ENCODE measurements around the gene OR8K3. TPM values are rescaled to one million over a fixed set of nuclear protein-coding genes. Genes with fewer than 3 reads are reported as not detected.

Gene OR8K3
- total and polyA plus RNA-seq, 9 of the 15 experiments (the other 6 are each of a cell fraction or from before 2014, with no cell fraction given): not detected

DNA sequence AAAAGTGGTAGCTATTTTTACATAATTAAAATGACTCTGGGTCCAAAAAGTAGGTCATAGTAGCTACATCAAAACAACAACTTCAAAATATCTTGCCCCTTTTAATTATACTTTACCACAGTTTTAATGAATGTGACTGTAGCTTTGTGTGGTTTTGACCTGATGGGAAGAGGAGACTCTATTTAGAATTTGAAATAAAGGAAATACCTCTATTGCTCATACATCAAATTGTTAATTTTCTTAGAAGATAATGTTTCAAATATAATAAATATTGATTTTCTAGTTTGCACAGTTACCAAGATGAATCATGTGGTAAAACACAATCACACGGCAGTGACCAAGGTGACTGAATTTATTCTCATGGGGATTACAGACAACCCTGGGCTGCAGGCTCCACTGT lies 30.8 kb downstream of the OR8K3 start, which contains the start of gene OR8K1:
TSS of gene OR8K1 (plus strand) at position 301 of the 400 bp plus-strand sequence. CDS start at position 301, 0 bp downstream.
- FAIRE-seq (no peak), DNase-seq (ENCODE audit: extremely low read depth in 1 of 4, low spot score in 3 of 4) (no peak), ATAC-seq (no peak)
- Histone ChIP-seq H3K4me1 (replicated peaks in 1 of 2; ENCODE audit: control insufficient read depth in 2 of 2, insufficient read depth in 2 of 2, low read length in 2 of 2) (no peaks in the 10 kb centered on the region), H3K27ac (ENCODE audit: extremely low read depth, low read depth, low read length) (no peak within 1 kb of the TSS), H3K4me3 (no peak within 1 kb of the TSS), H3K4me2 (ENCODE audit: insufficient read depth, low read length) (no peak within 1 kb of the TSS), H3K9me1 (ENCODE audit: control insufficient read depth, insufficient read depth, low read length) (no peaks in the 10 kb centered on the region), H3K9me3 (replicated peaks; ENCODE audit: control insufficient read depth, insufficient read depth, low read depth, low read length) (no peaks in the 10 kb centered on the region), H4K20me1 (replicated peaks; ENCODE audit: control insufficient read depth, insufficient read depth, low read length) (no peaks in the 10 kb centered on the region), H3K79me2 (ENCODE audit: control insufficient read depth, insufficient read depth, low read length) (no peaks in the 10 kb centered on the region), H2AFZ (ENCODE audit: low read depth, low read length) (no peak within 1 kb of the TSS), H3K36me3 (ENCODE audit: control insufficient read depth, insufficient read depth, low read length) (no peaks in the 10 kb centered on the region), H3K27me3 (ENCODE audit: control insufficient read depth in 2 of 2, insufficient read depth in 2 of 2, low read length in 2 of 2) (no peaks in the 10 kb centered on the region), H3K9ac (ENCODE audit: insufficient read depth in 1 of 2, low read depth in 2 of 2, low read length in 2 of 2) (no peak within 1 kb of the TSS)
- in situ Hi-C loops (cut with MboI): no loop called here
- ChIA-PET CTCF (ENCODE audit: low intra/inter-chr PET ratio) (no interaction called here), POLR2A (no interaction called here)
- no peak for TF ChIP-seq ZNF282 (CRISPR knock-in tag; IDR thresholded peaks at IDR 0.05)
- WGBS (ENCODE audit: insufficient coverage, low coverage, missing lambda C conversion rate): 0% methylated on average over 1 of the region's 1 CpG
- BruUV-seq (replicated peaks): no TSS peak
- intact Hi-C loops (cut with micrococcal nuclease): no loop called here

- POLR2A ChIA-PET: no interaction called here
- 10% methylated on average over 2 of the region's 2 CpGs for WGBS (ENCODE audit: insufficient coverage, low coverage, missing lambda C conversion rate)
- in situ Hi-C loops (cut with MboI) (no loop called here), intact Hi-C loops (cut with micrococcal nuclease) (no loop called here)
- Histone ChIP-seq H3K4me1 (replicated peaks in 1 of 2; ENCODE audit: control insufficient read depth in 2 of 2, insufficient read depth in 2 of 2, low read length in 2 of 2) (no peaks in the 10 kb centered on the region), H3K27ac (ENCODE audit: extremely low read depth, low read depth, low read length) (no peak within 1 kb of the TSS), H3K79me2 (ENCODE audit: control insufficient read depth, insufficient read depth, low read length) (no peaks in the 10 kb centered on the region), H3K9me1 (ENCODE audit: control insufficient read depth, insufficient read depth, low read length) (no peaks in the 10 kb centered on the region), H2AFZ (ENCODE audit: low read depth, low read length) (no peak within 1 kb of the TSS), H4K20me1 (replicated peaks; ENCODE audit: control insufficient read depth, insufficient read depth, low read length) (no peaks in the 10 kb centered on the region), H3K9ac (ENCODE audit: insufficient read depth in 1 of 2, low read depth in 2 of 2, low read length in 2 of 2) (no peak within 1 kb of the TSS), H3K36me3 (ENCODE audit: control insufficient read depth, insufficient read depth, low read length) (no peaks in the 10 kb centered on the region), H3K4me2 (ENCODE audit: insufficient read depth, low read length) (no peak within 1 kb of the TSS), H3K4me3 (no peak within 1 kb of the TSS), H3K27me3 (ENCODE audit: control insufficient read depth in 2 of 2, insufficient read depth in 2 of 2, low read length in 2 of 2) (no peaks in the 10 kb centered on the region), H3K9me3 (replicated peaks; ENCODE audit: control insufficient read depth, insufficient read depth, low read depth, low read length) (no peaks in the 10 kb centered on the region)
- ATAC-seq (no peak), DNase-seq (ENCODE audit: extremely low read depth in 1 of 4, low spot score in 3 of 4) (no peak), FAIRE-seq (no peak)
- no peak for TF ChIP-seq THRAP3 (IDR thresholded peaks at IDR 0.05; ENCODE audit: borderline replicate concordance)
- TF ChIP-seq TBL1XR1 (IDR thresholded peaks at IDR 0.05; ENCODE audit: low read length in 2 of 2): no peak
- no peak for TF ChIP-seq NFXL1 (CRISPR knock-in tag; IDR thresholded peaks at IDR 0.05)
- TF ChIP-seq CBFB (CRISPR knock-in tag; IDR thresholded peaks at IDR 0.05): no peak
- no TSS peak for BruUV-seq (replicated peaks)
- CTCF ChIA-PET (ENCODE audit: low intra/inter-chr PET ratio): no interaction called here
These were observed 39.0 kb downstream of the OR8K3 start, which contains the start of gene OR8J1 for GRCh38 chr11:56353991-56354390. OR8J1 (plus strand) TSS chr11:56354291; CDS start chr11:56360247, 5,956 bp downstream.

Other genes with a start within 250 kb of the OR8K3 start
Only the 7 nearest of the 17 such genes appear.
- not detected in 2 replicates for gene OR5T2, start 80.9 kb upstream of the OR8K3 start, total RNA-seq (2014; rRNA removed)
- not detected in 2 replicates for gene OR5T2, start 80.9 kb upstream of the OR8K3 start, total RNA-seq (2014; rRNA removed; fragmentation: Illumina TruSeq; extraction: Trizol)
- gene OR5T2, start 80.9 kb upstream of the OR8K3 start, total RNA-seq (2015; rRNA removed; fragmentation: Illumina TruSeq; extraction: Trizol): not detected in 2 replicates
- not detected in 2 replicates for gene OR5T2, start 80.9 kb upstream of the OR8K3 start, total RNA-seq (2021)
- not detected in 2 replicates for gene OR5T2, start 80.9 kb upstream of the OR8K3 start, polyA plus RNA-seq (2011; rRNA removed)
- gene OR5T2, start 80.9 kb upstream of the OR8K3 start, polyA plus RNA-seq (2014; fragmentation: Illumina TruSeq; extraction: Trizol): not detected in 2 replicates
- gene OR5T2, start 80.9 kb upstream of the OR8K3 start, polyA plus RNA-seq (2014; fragmentation: Nextera tagmentation; extraction: Ambion mirVana): not detected
- gene OR5T2, start 80.9 kb upstream of the OR8K3 start, polyA plus RNA-seq (2014; rRNA removed): not detected in 2 replicates
- gene OR5T3, start 62.9 kb upstream of the OR8K3 start, total RNA-seq (2014; rRNA removed): not detected in 2 replicates
- not detected in 2 replicates for gene OR5T3, start 62.9 kb upstream of the OR8K3 start, total RNA-seq (2014; rRNA removed; fragmentation: Illumina TruSeq; extraction: Trizol)
- not detected in 2 replicates for gene OR5T3, start 62.9 kb upstream of the OR8K3 start, total RNA-seq (2015; rRNA removed; fragmentation: Illumina TruSeq; extraction: Trizol)
- not detected in 2 replicates for gene OR5T3, start 62.9 kb upstream of the OR8K3 start, total RNA-seq (2021)
- gene OR5T3, start 62.9 kb upstream of the OR8K3 start, polyA plus RNA-seq (2011; rRNA removed): not detected in 2 replicates
- not detected in 2 replicates for gene OR5T3, start 62.9 kb upstream of the OR8K3 start, polyA plus RNA-seq (2014; fragmentation: Illumina TruSeq; extraction: Trizol)
- not detected for gene OR5T3, start 62.9 kb upstream of the OR8K3 start, polyA plus RNA-seq (2014; fragmentation: Nextera tagmentation; extraction: Ambion mirVana)
- not detected in 2 replicates for gene OR5T3, start 62.9 kb upstream of the OR8K3 start, polyA plus RNA-seq (2014; rRNA removed)
- gene OR5T1, start 41.0 kb upstream of the OR8K3 start, total RNA-seq (2014; rRNA removed): not detected in 2 replicates
- not detected in 2 replicates for gene OR5T1, start 41.0 kb upstream of the OR8K3 start, total RNA-seq (2014; rRNA removed; fragmentation: Illumina TruSeq; extraction: Trizol)
- not detected in 2 replicates for gene OR5T1, start 41.0 kb upstream of the OR8K3 start, total RNA-seq (2015; rRNA removed; fragmentation: Illumina TruSeq; extraction: Trizol)
- not detected in 2 replicates for gene OR5T1, start 41.0 kb upstream of the OR8K3 start, total RNA-seq (2021)
- gene OR5T1, start 41.0 kb upstream of the OR8K3 start, polyA plus RNA-seq (2011; rRNA removed): not detected in 2 replicates
- not detected in 2 replicates for gene OR5T1, start 41.0 kb upstream of the OR8K3 start, polyA plus RNA-seq (2014; fragmentation: Illumina TruSeq; extraction: Trizol)
- gene OR5T1, start 41.0 kb upstream of the OR8K3 start, polyA plus RNA-seq (2014; fragmentation: Nextera tagmentation; extraction: Ambion mirVana): not detected
- gene OR5T1, start 41.0 kb upstream of the OR8K3 start, polyA plus RNA-seq (2014; rRNA removed): not detected in 2 replicates
- not detected in 2 replicates for gene OR8H1, start 22.9 kb upstream of the OR8K3 start, total RNA-seq (2014; rRNA removed)
- not detected in 2 replicates for gene OR8H1, start 22.9 kb upstream of the OR8K3 start, total RNA-seq (2014; rRNA removed; fragmentation: Illumina TruSeq; extraction: Trizol)
- gene OR8H1, start 22.9 kb upstream of the OR8K3 start, total RNA-seq (2015; rRNA removed; fragmentation: Illumina TruSeq; extraction: Trizol): not detected in 2 replicates
- gene OR8H1, start 22.9 kb upstream of the OR8K3 start, total RNA-seq (2021): not detected in 2 replicates
- gene OR8H1, start 22.9 kb upstream of the OR8K3 start, polyA plus RNA-seq (2011; rRNA removed): not detected in 2 replicates
- gene OR8H1, start 22.9 kb upstream of the OR8K3 start, polyA plus RNA-seq (2014; fragmentation: Illumina TruSeq; extraction: Trizol): not detected in 2 replicates
- gene OR8H1, start 22.9 kb upstream of the OR8K3 start, polyA plus RNA-seq (2014; fragmentation: Nextera tagmentation; extraction: Ambion mirVana): not detected
- not detected in 2 replicates for gene OR8H1, start 22.9 kb upstream of the OR8K3 start, polyA plus RNA-seq (2014; rRNA removed)
- gene OR8K1, start 30.9 kb downstream of the OR8K3 start, total RNA-seq (2014; rRNA removed): not detected in 2 replicates
- gene OR8K1, start 30.9 kb downstream of the OR8K3 start, total RNA-seq (2014; rRNA removed; fragmentation: Illumina TruSeq; extraction: Trizol): not detected in 2 replicates
- not detected in 2 replicates for gene OR8K1, start 30.9 kb downstream of the OR8K3 start, total RNA-seq (2015; rRNA removed; fragmentation: Illumina TruSeq; extraction: Trizol)
- not detected in 2 replicates for gene OR8K1, start 30.9 kb downstream of the OR8K3 start, total RNA-seq (2021)
- gene OR8K1, start 30.9 kb downstream of the OR8K3 start, polyA plus RNA-seq (2011; rRNA removed): not detected in 2 replicates
- not detected in 2 replicates for gene OR8K1, start 30.9 kb downstream of the OR8K3 start, polyA plus RNA-seq (2014; fragmentation: Illumina TruSeq; extraction: Trizol)
- gene OR8K1, start 30.9 kb downstream of the OR8K3 start, polyA plus RNA-seq (2014; fragmentation: Nextera tagmentation; extraction: Ambion mirVana): not detected
- gene OR8K1, start 30.9 kb downstream of the OR8K3 start, polyA plus RNA-seq (2014; rRNA removed): not detected in 2 replicates
- not detected in 2 replicates for gene OR8J1, start 39.1 kb downstream of the OR8K3 start, total RNA-seq (2014; rRNA removed)
- not detected in 2 replicates for gene OR8J1, start 39.1 kb downstream of the OR8K3 start, total RNA-seq (2014; rRNA removed; fragmentation: Illumina TruSeq; extraction: Trizol)
- gene OR8J1, start 39.1 kb downstream of the OR8K3 start, total RNA-seq (2015; rRNA removed; fragmentation: Illumina TruSeq; extraction: Trizol): not detected in 2 replicates
- gene OR8J1, start 39.1 kb downstream of the OR8K3 start, total RNA-seq (2021): not detected in 2 replicates
- gene OR8J1, start 39.1 kb downstream of the OR8K3 start, polyA plus RNA-seq (2011; rRNA removed): not detected in 2 replicates
- not detected in 2 replicates for gene OR8J1, start 39.1 kb downstream of the OR8K3 start, polyA plus RNA-seq (2014; fragmentation: Illumina TruSeq; extraction: Trizol)
- gene OR8J1, start 39.1 kb downstream of the OR8K3 start, polyA plus RNA-seq (2014; fragmentation: Nextera tagmentation; extraction: Ambion mirVana): not detected
- gene OR8J1, start 39.1 kb downstream of the OR8K3 start, polyA plus RNA-seq (2014; rRNA removed): not detected in 2 replicates
- not detected in 2 replicates for gene OR8U1, start 60.5 kb downstream of the OR8K3 start, total RNA-seq (2014; rRNA removed)
- gene OR8U1, start 60.5 kb downstream of the OR8K3 start, total RNA-seq (2014; rRNA removed; fragmentation: Illumina TruSeq; extraction: Trizol): not detected in 2 replicates
- not detected in 2 replicates for gene OR8U1, start 60.5 kb downstream of the OR8K3 start, total RNA-seq (2015; rRNA removed; fragmentation: Illumina TruSeq; extraction: Trizol)
- gene OR8U1, start 60.5 kb downstream of the OR8K3 start, total RNA-seq (2021): not detected in 2 replicates
- gene OR8U1, start 60.5 kb downstream of the OR8K3 start, polyA plus RNA-seq (2011; rRNA removed): not detected in 2 replicates
- gene OR8U1, start 60.5 kb downstream of the OR8K3 start, polyA plus RNA-seq (2014; fragmentation: Illumina TruSeq; extraction: Trizol): not detected in 2 replicates
- not detected for gene OR8U1, start 60.5 kb downstream of the OR8K3 start, polyA plus RNA-seq (2014; fragmentation: Nextera tagmentation; extraction: Ambion mirVana)
- not detected in 2 replicates for gene OR8U1, start 60.5 kb downstream of the OR8K3 start, polyA plus RNA-seq (2014; rRNA removed)